ENCODE measurements around the gene PRH1.

- TF ChIP-seq, protein P1, sequence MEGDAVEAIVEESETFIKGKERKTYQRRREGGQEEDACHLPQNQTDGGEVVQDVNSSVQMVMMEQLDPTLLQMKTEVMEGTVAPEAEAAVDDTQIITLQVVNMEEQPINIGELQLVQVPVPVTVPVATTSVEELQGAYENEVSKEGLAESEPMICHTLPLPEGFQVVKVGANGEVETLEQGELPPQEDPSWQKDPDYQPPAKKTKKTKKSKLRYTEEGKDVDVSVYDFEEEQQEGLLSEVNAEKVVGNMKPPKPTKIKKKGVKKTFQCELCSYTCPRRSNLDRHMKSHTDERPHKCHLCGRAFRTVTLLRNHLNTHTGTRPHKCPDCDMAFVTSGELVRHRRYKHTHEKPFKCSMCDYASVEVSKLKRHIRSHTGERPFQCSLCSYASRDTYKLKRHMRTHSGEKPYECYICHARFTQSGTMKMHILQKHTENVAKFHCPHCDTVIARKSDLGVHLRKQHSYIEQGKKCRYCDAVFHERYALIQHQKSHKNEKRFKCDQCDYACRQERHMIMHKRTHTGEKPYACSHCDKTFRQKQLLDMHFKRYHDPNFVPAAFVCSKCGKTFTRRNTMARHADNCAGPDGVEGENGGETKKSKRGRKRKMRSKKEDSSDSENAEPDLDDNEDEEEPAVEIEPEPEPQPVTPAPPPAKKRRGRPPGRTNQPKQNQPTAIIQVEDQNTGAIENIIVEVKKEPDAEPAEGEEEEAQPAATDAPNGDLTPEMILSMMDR (IDR thresholded peaks at IDR 0.05; ENCODE audit: insufficient read depth, low read length, poor library complexity, severe bottlenecking), result no peak
- no peak for TF ChIP-seq EZH2phosphoT487 (conservative IDR thresholded peaks at IDR 0.05; ENCODE audit: low read length)
These were observed 28.2 kb downstream of the PRH1 start for GRCh38 chr12:10855807-10856206.

Measured in SU-DHL-6 (cell line).